K562 (cell line): ENCODE measurements around the gene LRRK1. TPM values are rescaled to one million over a fixed set of nuclear protein-coding genes. Genes with fewer than 3 reads are reported as not detected.

Experiments
- ATF6 ChIP-seq: sonication (generic); formaldehyde crosslinking; IDR thresholded peaks from 2 replicates; pipeline ENCODE4 v1.4.0; 2020; ENCODE audit warnings: mild to moderate bottlenecking, missing genetic modification reagents
- CTBP1 ChIP-seq: fragments of 450-650 bp; IDR thresholded peaks from 2 replicates; pipeline ENCODE4 v1.6.1; 2016; ENCODE audit warnings: borderline replicate concordance
- CTCFL ChIP-seq: IDR thresholded peaks from 2 replicates; pipeline ENCODE4 v1.6.1; 2011; ENCODE audit warnings: borderline replicate concordance, low read depth, mild to moderate bottlenecking, moderate library complexity, low read length; ENCODE audit not compliant: insufficient read depth, poor library complexity, severe bottlenecking
- HDAC6 ChIP-seq: IDR thresholded peaks from 2 replicates; pipeline ENCODE4 v1.6.1; 2012; ENCODE audit warnings: low read depth, mild to moderate bottlenecking, control low read depth, inconsistent platforms, low read length, moderate library complexity
- HMG20A ChIP-seq: fragments of 450-650 bp; formaldehyde crosslinking; conservative IDR thresholded peaks from 2 replicates; pipeline ENCODE4 v1.4.0; 2020; ENCODE audit warnings: mild to moderate bottlenecking, mixed read lengths
- LARP7 ChIP-seq: fragments of 450-650 bp; IDR thresholded peaks from 2 replicates; pipeline ENCODE4 v1.6.1; 2016
- NCOA4 ChIP-seq: fragments of 450-650 bp; IDR thresholded peaks from 2 replicates; pipeline ENCODE4 v1.6.1; 2018; ENCODE audit warnings: mild to moderate bottlenecking; ENCODE audit not compliant: partially characterized antibody
- NEUROD1 ChIP-seq: fragments of 150-350 bp; IDR thresholded peaks from 2 replicates; pipeline ENCODE4 v1.6.1; 2014; ENCODE audit warnings: borderline replicate concordance, low read length, low read depth; ENCODE audit not compliant: partially characterized antibody
- POLR2G ChIP-seq: fragments of 200-400 bp; formaldehyde crosslinking; IDR thresholded peaks from 2 replicates; pipeline ENCODE4 v1.6.1; 2017; ENCODE audit warnings: low read depth, mild to moderate bottlenecking, antibody characterized with exemption, low read length, moderate library complexity
- RBFOX2 ChIP-seq: fragments of 200-400 bp; formaldehyde crosslinking; IDR thresholded peaks from 2 replicates; pipeline ENCODE4 v1.6.1; 2017; ENCODE audit warnings: low read depth, mild to moderate bottlenecking, low read length, moderate library complexity
- RCOR1 ChIP-seq, 2 experiments: IDR thresholded peaks; 2 replicates each; pipeline ENCODE4 v1.6.1; 2012; ENCODE audit warnings: low read depth in 2 of 2, low read length in 2 of 2, borderline replicate concordance in 1 of 2, improper control_type of control experiment in 1 of 2
- STAG1 ChIP-seq: sonication (generic); formaldehyde crosslinking; IDR thresholded peaks from 2 replicates; pipeline ENCODE4 v1.5.0; 2020; ENCODE audit warnings: missing genetic modification reagents, borderline replicate concordance
- THRB ChIP-seq: fragments of 450-650 bp; formaldehyde crosslinking; conservative IDR thresholded peaks from 2 replicates; pipeline ENCODE4 v1.4.0; 2022; ENCODE audit warnings: mild to moderate bottlenecking, missing genetic modification characterization
- XRCC5 ChIP-seq: fragments of 200-400 bp; formaldehyde crosslinking; IDR thresholded peaks from 2 replicates; pipeline ENCODE4 v1.6.1; 2017; ENCODE audit warnings: low read depth, mild to moderate bottlenecking, low read length
- ZBTB33 ChIP-seq: sonication (generic); formaldehyde crosslinking; IDR thresholded peaks from 2 replicates; pipeline ENCODE4 v1.8.1; 2023; ENCODE audit warnings: mild to moderate bottlenecking, missing genetic modification reagents
- ZNF263 ChIP-seq: sonication (generic); formaldehyde crosslinking; IDR thresholded peaks from 2 replicates; pipeline ENCODE4 v1.8.0; 2022; ENCODE audit warnings: mild to moderate bottlenecking, missing genetic modification reagents, borderline replicate concordance
- polyA plus RNA-seq, 8 experiments: library from polyadenylated mRNA; depleted of rRNA in 4 of 8; stranded (reverse) in 5 of 8; unstranded in 3 of 8; fragments of >200 nt; fragmentation: Nextera tagmentation in 2 of 8; fragmentation: Illumina TruSeq in 1 of 8; extraction: Ambion mirVana in 2 of 8; extraction: Trizol in 1 of 8; gene quantifications; 2 replicates each; pipeline versions ENCODE4 v1.2.1 to v1.2.3, GENCODE V29; 2011 to 2014; ENCODE audit warnings: inconsistent platforms in 1 of 8, missing spikeins in 1 of 8
- total RNA-seq, 7 experiments: library from RNA; depleted of rRNA in 6 of 7; stranded (reverse); fragments of >200 nt in 6 of 7; fragmentation: Illumina TruSeq in 2 of 7; extraction: Trizol in 2 of 7; gene quantifications; 2 replicates each; pipeline versions ENCODE4 v1.2.1 to v1.2.3, GENCODE V29; 2011 to 2021; ENCODE audit warnings: low replicate concordance in 1 of 7
- TF ChIP-seq, protein P1 (sequence below): fragments of 450-650 bp; formaldehyde crosslinking; IDR thresholded peaks from 2 replicates; pipeline ENCODE4 v1.4.0; 2022; ENCODE audit warnings: missing genetic modification characterization

The LRRK1 gene
- total and polyA plus RNA-seq, 9 of the 15 experiments (the other 6 are each of a cell fraction or from before 2014, with no cell fraction given): 0.01 to 1.5 (median 0.11) TPM

DNA sequence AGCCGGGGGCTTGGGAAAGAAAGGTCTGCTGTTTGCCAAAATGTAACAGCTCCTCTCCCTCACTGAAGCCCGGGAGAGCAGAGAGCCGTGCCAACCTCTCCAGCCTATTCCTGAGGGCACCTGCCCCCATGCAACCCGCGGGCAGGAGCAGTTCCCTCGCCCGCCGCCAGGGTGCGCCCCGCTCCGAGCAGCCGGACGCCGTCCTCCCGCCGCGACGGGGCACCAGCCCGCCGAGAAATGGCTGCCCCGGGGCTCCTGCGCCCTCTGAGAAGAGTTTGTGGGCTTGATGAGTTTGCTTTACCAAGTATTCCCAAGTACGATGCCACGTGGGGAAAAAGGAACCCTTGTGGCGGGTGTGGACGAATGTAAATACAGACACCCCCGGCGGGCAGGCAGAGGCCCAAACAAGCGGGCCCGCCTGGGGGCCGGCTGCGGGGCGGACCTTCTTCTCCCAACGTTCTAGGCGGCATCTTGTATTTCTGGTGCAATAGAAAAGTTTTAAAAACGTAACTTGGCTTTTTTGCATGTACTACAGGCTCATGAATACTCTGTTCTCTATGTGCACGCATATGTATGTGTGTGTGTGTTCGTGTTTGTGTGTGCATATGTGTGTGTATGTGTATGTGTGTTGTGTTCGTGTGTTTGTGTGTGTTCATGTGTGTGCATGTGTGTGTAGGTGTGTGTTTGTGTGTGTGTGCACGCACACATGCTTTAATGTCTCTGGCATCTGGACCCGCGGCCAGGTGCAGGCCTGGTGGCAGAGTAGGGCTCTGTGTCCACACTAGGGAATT lies 169.8 kb downstream of the LRRK1 start (continued):
- TF ChIP-seq RBFOX2: peak; percentile 52
- TF ChIP-seq NCOA4: peak; percentile 35
- TF ChIP-seq, protein P1, sequence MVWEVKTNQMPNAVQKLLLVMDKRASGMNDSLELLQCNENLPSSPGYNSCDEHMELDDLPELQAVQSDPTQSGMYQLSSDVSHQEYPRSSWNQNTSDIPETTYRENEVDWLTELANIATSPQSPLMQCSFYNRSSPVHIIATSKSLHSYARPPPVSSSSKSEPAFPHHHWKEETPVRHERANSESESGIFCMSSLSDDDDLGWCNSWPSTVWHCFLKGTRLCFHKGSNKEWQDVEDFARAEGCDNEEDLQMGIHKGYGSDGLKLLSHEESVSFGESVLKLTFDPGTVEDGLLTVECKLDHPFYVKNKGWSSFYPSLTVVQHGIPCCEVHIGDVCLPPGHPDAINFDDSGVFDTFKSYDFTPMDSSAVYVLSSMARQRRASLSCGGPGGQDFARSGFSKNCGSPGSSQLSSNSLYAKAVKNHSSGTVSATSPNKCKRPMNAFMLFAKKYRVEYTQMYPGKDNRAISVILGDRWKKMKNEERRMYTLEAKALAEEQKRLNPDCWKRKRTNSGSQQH (CRISPR knock-in tag): peak; percentile 82; the same call in 1 of the 2 replicates
- no peak for TF ChIP-seq HMG20A (CRISPR knock-in tag)
- TF ChIP-seq THRB: 0 out of 2 replicates have a peak, but pooled peaks have one; percentile 46
- TF ChIP-seq ATF6 (CRISPR knock-in tag): no peak
- TF ChIP-seq LARP7: 0 out of 2 replicates have a peak, but pooled peaks have one; percentile 57
- peak; percentile 43 for TF ChIP-seq CTCFL
- peak; percentile 79; the same call in 1 of the 2 replicates for TF ChIP-seq STAG1
- TF ChIP-seq XRCC5: peak; percentile 91
- TF ChIP-seq CTBP1: 0 out of 2 replicates have a peak, but pooled peaks have one; percentile 28
- TF ChIP-seq RCOR1 (IDR thresholded peaks at IDR 0.05; ENCODE audit: borderline replicate concordance in 1 of 2, low read depth in 2 of 2, low read length in 2 of 2): peak in 1 of 2 experiments; percentile 33; a peak in 1 of 4 replicates
- TF ChIP-seq POLR2G: peak; percentile 55; the same call in 1 of the 2 replicates
- TF ChIP-seq NEUROD1: no peak
- peak; percentile 90 for TF ChIP-seq ZNF263 (CRISPR knock-in tag)
- no peak for TF ChIP-seq HDAC6
- peak; percentile 87 for TF ChIP-seq ZBTB33 (CRISPR knock-in tag)
